Stomach smooth muscle (tissue), 2 donors: ENCODE measurements around the gene PAN2.
"Not testable (repeated sequence)": the region's sequence is repeated elsewhere in the genome, so short reads cannot be mapped to it uniquely, and the experiment has no call there.

Experiments
- H3K27ac ChIP-seq: one replicate; pipeline ENCODE4 v1.7.0; 2013; ENCODE audit warnings: mild to moderate bottlenecking, low read length, inconsistent platforms
- H3K27me3 ChIP-seq, 2 donors: one replicate each; pipeline ENCODE4 v1.7.0; 2013; ENCODE audit warnings: low read length in 2 of 2; ENCODE audit not compliant: insufficient read depth in 2 of 2, control insufficient read depth in 1 of 2
- H3K36me3 ChIP-seq, 2 donors: one replicate each; pipeline ENCODE4 v1.7.0; 2013; ENCODE audit warnings: low read length in 2 of 2; ENCODE audit not compliant: control insufficient read depth in 2 of 2, insufficient read depth in 2 of 2
- H3K4me1 ChIP-seq: one replicate; pipeline ENCODE4 v1.7.0; 2013; ENCODE audit warnings: low read length; ENCODE audit not compliant: control insufficient read depth, insufficient read depth
- H3K4me3 ChIP-seq, 2 donors: one replicate each; pipeline ENCODE4 v1.7.0; 2013; ENCODE audit warnings: low read length in 2 of 2
- H3K9ac ChIP-seq, 2 donors: one replicate each; pipeline ENCODE4 v1.7.0; 2013; ENCODE audit warnings: low read length in 2 of 2, mild to moderate bottlenecking in 1 of 2
- H3K9me3 ChIP-seq, 2 donors: one replicate each; pipeline ENCODE4 v1.7.0; 2013; ENCODE audit warnings: low read length in 2 of 2; ENCODE audit not compliant: control insufficient read depth in 2 of 2
- donor health status: healthy.
- donor health status: Pancreatic carcinoma.

PAN2 gene

GRCh38 chr12:56362130-56363059, 28.6 kb upstream of the PAN2 start, which contains the start of gene APOF:
Gene APOF (minus strand): TSS chr12:56362857. CDS start chr12:56362745, 112 bp downstream.
- Histone ChIP-seq H3K9ac (no peak within 1 kb of the TSS), H3K4me1 (peaks cover 18% of the 10 kb centered on the region), H3K9me3 (no peaks in the 10 kb centered on the region), H3K27me3 (peaks cover 0 to 2% of the 10 kb centered on the region in 2 donors), H3K27ac (no peak within 1 kb of the TSS), H3K36me3 (no peaks in the 10 kb centered on the region), H3K4me3 (no peak within 1 kb of the TSS)

GRCh38 chr12:56361487-56362129, 27.8 kb upstream of the PAN2 start:
- H3K27ac ChIP-seq: no peak overlapping the region
- H3K9ac ChIP-seq: no peak overlapping the region
- no peaks in the 10 kb centered on the region for H3K36me3 ChIP-seq
- H3K4me3 ChIP-seq: no peak overlapping the region
- H3K4me1 ChIP-seq: peaks cover 18% of the 10 kb centered on the region
- no peaks in the 10 kb centered on the region for H3K27me3 ChIP-seq
- H3K9me3 ChIP-seq: no peaks in the 10 kb centered on the region

GRCh38 chr12:56359851-56360767, 26.3 kb upstream of the PAN2 start, which contains the start of gene STAT2:
Gene STAT2 (minus strand): TSS chr12:56360107. CDS start chr12:56356571, 3,536 bp downstream.
- Histone ChIP-seq H3K9ac (peak within 1 kb of the TSS; percentile 89 to 98), H3K36me3 (peaks cover 11 to 12% of the 10 kb centered on the region in 2 donors), H3K27ac (peak within 1 kb of the TSS; percentile 92), H3K4me1 (peaks cover 18% of the 10 kb centered on the region), H3K27me3 (no peaks in the 10 kb centered on the region), H3K4me3 (peak within 1 kb of the TSS; percentile 94 to 99), H3K9me3 (no peaks in the 10 kb centered on the region)

- peaks cover 18% of the 10 kb centered on the region for H3K4me1 ChIP-seq
- peak overlapping the region; percentile 94 to 99 for H3K4me3 ChIP-seq
- H3K27me3 ChIP-seq: no peaks in the 10 kb centered on the region
- H3K27ac ChIP-seq: no peak overlapping the region
- H3K9ac ChIP-seq: peak overlapping the region; percentile 89 to 98
- no peaks in the 10 kb centered on the region for H3K9me3 ChIP-seq
- peaks cover 21 to 23% of the 10 kb centered on the region in 2 donors for H3K36me3 ChIP-seq
Measured at GRCh38 chr12:56358836-56359532, 25.2 kb upstream of the PAN2 start.

GRCh38 chr12:56351325-56351724, 17.5 kb upstream of the PAN2 start:
- Histone ChIP-seq H3K36me3 (peaks cover 60 to 68% of the 10 kb centered on the region in 2 donors), H3K27ac (no peak overlapping the region), H3K4me3 (no peak overlapping the region)

GRCh38 chr12:56350662-56351061, 16.9 kb upstream of the PAN2 start:
- Histone ChIP-seq H3K4me1 (no peaks in the 10 kb centered on the region), H3K27me3 (no peaks in the 10 kb centered on the region), H3K9me3 (no peaks in the 10 kb centered on the region), H3K27ac (no peak overlapping the region), H3K4me3 (no peak overlapping the region), H3K36me3 (peaks cover 59 to 69% of the 10 kb centered on the region in 2 donors), H3K9ac (no peak overlapping the region)

More at GRCh38 chr12:56351325-56351724, 17.5 kb upstream of the PAN2 start:
- Histone ChIP-seq H3K9ac (no peak overlapping the region), H3K9me3 (no peaks in the 10 kb centered on the region), H3K27me3 (no peaks in the 10 kb centered on the region), H3K4me1 (no peaks in the 10 kb centered on the region)

GRCh38 chr12:56348776-56349175, 15.0 kb upstream of the PAN2 start:
- Histone ChIP-seq H3K9ac (no peak overlapping the region), H3K27ac (no peak overlapping the region), H3K36me3 (peaks cover 49 to 52% of the 10 kb centered on the region in 2 donors), H3K27me3 (no peaks in the 10 kb centered on the region), H3K9me3 (no peaks in the 10 kb centered on the region), H3K4me3 (no peak overlapping the region), H3K4me1 (no peaks in the 10 kb centered on the region)

GRCh38 chr12:56347255-56347654, 13.5 kb upstream of the PAN2 start:
- not testable (repeated sequence) for H3K9me3 ChIP-seq, H3K9ac ChIP-seq, H3K27me3 ChIP-seq, H3K4me3 ChIP-seq, H3K27ac ChIP-seq, H3K4me1 ChIP-seq
- peaks cover 58 to 62% of the 10 kb centered on the region in 2 donors for H3K36me3 ChIP-seq

- Histone ChIP-seq H3K4me1 (no peaks in the 10 kb centered on the region), H3K27ac (no peak overlapping the region), H3K36me3 (peaks cover 57 to 60% of the 10 kb centered on the region in 2 donors), H3K9me3 (no peaks in the 10 kb centered on the region), H3K4me3 (no peak overlapping the region), H3K9ac (no peak overlapping the region), H3K27me3 (no peaks in the 10 kb centered on the region)
Measured at GRCh38 chr12:56346675-56347074, 12.9 kb upstream of the PAN2 start.

- not testable (repeated sequence) for H3K27me3 ChIP-seq, H3K27ac ChIP-seq, H3K4me1 ChIP-seq, H3K9ac ChIP-seq, H3K9me3 ChIP-seq, H3K4me3 ChIP-seq
- H3K36me3 ChIP-seq: peaks cover 23% of the 10 kb centered on the region in 2 donors
Measured at GRCh38 chr12:56342290-56342689, 8.5 kb upstream of the PAN2 start.
